Stimulated activated CD4-positive, alpha-beta T cell treated with anti-CD3 and anti-CD28 coated beads, Interleukin-4, amount 100 ng/mL, for 4 hours (primary cell): ENCODE measurements around the gene VILL.

Experiments used
- DNase-seq, 2 experiments: peaks; one replicate each; pipeline ENCODE4 v3.0.0-alpha.2; 2020

The VILL gene

GRCh38 chr3:37990527-37990926 is at the start of gene VILL:
VILL (plus strand) TSS chr3:37990786; CDS start chr3:37993673, 2,887 bp downstream.
- DNase-seq = no peak

- DNase-seq = no peak
Measured at GRCh38 chr3:37941608-37942508, 48.7 kb upstream of the VILL start.

- no peak for DNase-seq
Measured at GRCh38 chr3:37942646-37943045, 47.9 kb upstream of the VILL start.

- DNase-seq = no peak
Measured at GRCh38 chr3:37943126-37943525, 47.5 kb upstream of the VILL start.

GRCh38 chr3:37943631-37944314 is 46.8 kb upstream of the VILL start:
- no peak for DNase-seq

- DNase-seq = no peak
Measured at GRCh38 chr3:37944391-37944842, 46.2 kb upstream of the VILL start.

GRCh38 chr3:37945156-37945806 is 45.3 kb upstream of the VILL start:
- DNase-seq = no peak

- no peak for DNase-seq
Measured at GRCh38 chr3:37945807-37946530, 44.6 kb upstream of the VILL start.

GRCh38 chr3:37946531-37946889 is 44.1 kb upstream of the VILL start:
- DNase-seq = no peak

GRCh38 chr3:37949866-37950265 is 40.7 kb upstream of the VILL start:
- no peak for DNase-seq

- no peak for DNase-seq
Measured at GRCh38 chr3:37952564-37952963, 38.0 kb upstream of the VILL start.

GRCh38 chr3:37953226-37953625 is 37.4 kb upstream of the VILL start:
- DNase-seq = no peak

GRCh38 chr3:37953707-37954394 is 36.7 kb upstream of the VILL start:
- no peak for DNase-seq

- DNase-seq = no peak
Measured at GRCh38 chr3:37954881-37955280, 35.7 kb upstream of the VILL start.

GRCh38 chr3:37955918-37956707 is 34.5 kb upstream of the VILL start:
- DNase-seq = no peak

GRCh38 chr3:37956723-37957538 is 33.7 kb upstream of the VILL start:
- no peak for DNase-seq

- DNase-seq = no peak
Measured at GRCh38 chr3:37957539-37957936, 33.0 kb upstream of the VILL start.

- no peak for DNase-seq
Measured at GRCh38 chr3:37961622-37962431, 28.8 kb upstream of the VILL start.

GRCh38 chr3:37963016-37963415 is 27.6 kb upstream of the VILL start:
- no peak for DNase-seq

GRCh38 chr3:37963635-37964034 is 27.0 kb upstream of the VILL start:
- no peak for DNase-seq
